WTC11 (cell line): Measurements from ENCODE around the gene FAM181A. TPM values are rescaled to one million over a fixed set of nuclear protein-coding genes. Genes with fewer than 3 reads are reported as not detected.

ENCODE experiments used
- ATAC-seq: fragments of 200-7000 bp; cut with Tn5 transposase; 2 replicates; pipeline ENCODE4 v1.10.0; 2021; ENCODE audit warnings: mild to moderate bottlenecking, moderate library complexity
- CTCF ChIA-PET: fragments of 300-600 bp; sonication (Branson Sonifier 250); formaldehyde crosslinking; loops from one replicate; lab custom pipeline; 2021; ENCODE audit warnings: antibody characterized with exemption; lab: Charles Lee
- POLR2A ChIA-PET: fragments of 350-600 bp; sonication (Branson Sonifier 250); formaldehyde crosslinking; loops from one replicate; lab custom pipeline; 2021; ENCODE audit warnings: antibody characterized with exemption; lab: Charles Lee
- DNase-seq: peaks from one replicate; pipeline ENCODE4 v3.0.0; 2021; ENCODE audit warnings: low spot score
- H3K27ac Mint-ChIP-seq: 2 replicates; pipeline ENCODE4 v1.8.0; 2021; ENCODE audit warnings: mixed read lengths
- H3K27me3 Mint-ChIP-seq: 2 replicates; pipeline ENCODE4 v1.8.0; 2021; ENCODE audit warnings: low read depth, mild to moderate bottlenecking, moderate library complexity, mixed read lengths
- H3K36me3 Mint-ChIP-seq: 2 replicates; pipeline ENCODE4 v1.8.0; 2021; ENCODE audit warnings: mixed read lengths
- H3K4me1 Mint-ChIP-seq: 2 replicates; pipeline ENCODE4 v1.8.0; 2022; ENCODE audit warnings: mixed read lengths
- H3K4me3 Mint-ChIP-seq: 2 replicates; pipeline ENCODE4 v1.8.0; 2021; ENCODE audit warnings: mild to moderate bottlenecking, moderate library complexity, mixed read lengths
- H3K9me3 Mint-ChIP-seq: 2 replicates; pipeline ENCODE4 v1.8.0; 2021; ENCODE audit warnings: mixed read lengths
- ATF1 ChIP-seq: sonication (generic); formaldehyde crosslinking; IDR thresholded peaks from 2 replicates; pipeline ENCODE4 v1.8.1; 2023; ENCODE audit warnings: mild to moderate bottlenecking, moderate library complexity, missing genetic modification reagents
- CREB1 ChIP-seq: sonication (generic); formaldehyde crosslinking; IDR thresholded peaks from 2 replicates; pipeline ENCODE4 v1.8.0; 2023; ENCODE audit warnings: mild to moderate bottlenecking, missing genetic modification reagents
- ELF4 ChIP-seq: sonication (generic); formaldehyde crosslinking; IDR thresholded peaks from 2 replicates; pipeline ENCODE4 v1.8.1; 2022; ENCODE audit warnings: low read depth, mild to moderate bottlenecking, moderate library complexity, missing genetic modification reagents
- FOXJ3 ChIP-seq: sonication (generic); formaldehyde crosslinking; IDR thresholded peaks from 2 replicates; pipeline ENCODE4 v1.9.0; 2021; ENCODE audit warnings: missing genetic modification reagents, mild to moderate bottlenecking, borderline replicate concordance
- FOXP1 ChIP-seq: sonication (generic); formaldehyde crosslinking; IDR thresholded peaks from 2 replicates; pipeline ENCODE4 v1.8.0; 2022; ENCODE audit warnings: missing genetic modification reagents, mild to moderate bottlenecking, moderate library complexity, borderline replicate concordance
- FOXP4 ChIP-seq: sonication (generic); formaldehyde crosslinking; IDR thresholded peaks from 2 replicates; pipeline ENCODE4 v1.8.0; 2022; ENCODE audit warnings: mild to moderate bottlenecking, missing genetic modification reagents
- GABPB1 ChIP-seq: sonication (generic); formaldehyde crosslinking; IDR thresholded peaks from 2 replicates; pipeline ENCODE4 v1.8.1; 2023; ENCODE audit warnings: mild to moderate bottlenecking, missing genetic modification reagents
- GTF2I ChIP-seq: fragments of 250-450 bp; sonication (Bioruptor Pico); conservative IDR thresholded peaks from 2 replicates; pipeline ENCODE4 v1.4.0; 2021; ENCODE audit warnings: mild to moderate bottlenecking
- HMGA2 ChIP-seq: fragments of 250-450 bp; sonication (Bioruptor Pico); IDR thresholded peaks from 2 replicates; pipeline ENCODE4 v1.4.0; 2021; ENCODE audit warnings: mild to moderate bottlenecking, moderate library complexity
- JAZF1 ChIP-seq: fragments of 250-450 bp; sonication (Bioruptor Pico); IDR thresholded peaks from 2 replicates; pipeline ENCODE4 v1.9.0; 2021; ENCODE audit warnings: moderate library complexity, mild to moderate bottlenecking, inconsistent platforms
- JUN ChIP-seq: sonication (generic); formaldehyde crosslinking; IDR thresholded peaks from 2 replicates; pipeline ENCODE4 v1.8.0; 2023; ENCODE audit warnings: mild to moderate bottlenecking, missing genetic modification reagents
- MXD4 ChIP-seq: fragments of 250-450 bp; sonication (Bioruptor Pico); IDR thresholded peaks from 2 replicates; pipeline ENCODE4 v1.8.0; 2021; ENCODE audit warnings: mild to moderate bottlenecking, moderate library complexity, borderline replicate concordance
- NFATC4 ChIP-seq: fragments of 250-450 bp; sonication (Bioruptor Pico); IDR thresholded peaks from 2 replicates; pipeline ENCODE4 v1.9.0; 2021; ENCODE audit warnings: mild to moderate bottlenecking
- NR1H2 ChIP-seq: sonication (generic); formaldehyde crosslinking; IDR thresholded peaks from 2 replicates; pipeline ENCODE4 v1.9.0; 2021; ENCODE audit warnings: mild to moderate bottlenecking, moderate library complexity, missing genetic modification reagents
- NR2C2 ChIP-seq: sonication (generic); formaldehyde crosslinking; IDR thresholded peaks from 2 replicates; pipeline ENCODE4 v1.8.0; 2022; ENCODE audit warnings: mild to moderate bottlenecking, missing genetic modification reagents
- SOX15 ChIP-seq: fragments of 250-450 bp; sonication (Bioruptor Pico); IDR thresholded peaks from 2 replicates; pipeline ENCODE4 v1.9.0; 2021; ENCODE audit warnings: mild to moderate bottlenecking
- TEAD1 ChIP-seq: sonication (generic); formaldehyde crosslinking; IDR thresholded peaks from 2 replicates; pipeline ENCODE4 v1.8.0; 2022; ENCODE audit warnings: mild to moderate bottlenecking, missing genetic modification reagents
- ZNF138 ChIP-seq: sonication (generic); formaldehyde crosslinking; conservative IDR thresholded peaks from 2 replicates; pipeline ENCODE4 v1.8.1; 2022; ENCODE audit warnings: mild to moderate bottlenecking, moderate library complexity, missing genetic modification reagents
- ZNF416 ChIP-seq: fragments of 250-450 bp; sonication (Bioruptor Pico); IDR thresholded peaks from 2 replicates; pipeline ENCODE4 v1.9.0; 2021; ENCODE audit warnings: mild to moderate bottlenecking, inconsistent platforms
- ZNF423 ChIP-seq: fragments of 250-450 bp; sonication (Bioruptor Pico); IDR thresholded peaks from 2 replicates; pipeline ENCODE4 v2.1.2; 2022; ENCODE audit warnings: mild to moderate bottlenecking, moderate library complexity
- ZNF671 ChIP-seq: fragments of 250-450 bp; sonication (Bioruptor Pico); IDR thresholded peaks from 2 replicates; pipeline ENCODE4 v1.8.0; 2021; ENCODE audit warnings: mild to moderate bottlenecking
- ZSCAN18 ChIP-seq: fragments of 250-450 bp; sonication (Bioruptor Pico); IDR thresholded peaks from 2 replicates; pipeline ENCODE4 v2.1.2; 2022; ENCODE audit warnings: mild to moderate bottlenecking, moderate library complexity
- total RNA-seq: library from RNA; stranded (reverse); gene quantifications from 3 replicates; pipeline ENCODE4 v1.2.3, GENCODE V29; 2021
- TF ChIP-seq, protein P1 (sequence below): sonication (generic); formaldehyde crosslinking; IDR thresholded peaks from 2 replicates; pipeline ENCODE4 v1.8.1; 2022; ENCODE audit warnings: low read depth, missing genetic modification reagents, borderline replicate concordance
- TF ChIP-seq, protein P2 (sequence below): fragments of 250-450 bp; sonication (Bioruptor Pico); IDR thresholded peaks from 2 replicates; pipeline ENCODE4 v1.9.0; 2021; ENCODE audit warnings: mild to moderate bottlenecking, borderline replicate concordance
- TF ChIP-seq, protein P3 (sequence below): fragments of 250-450 bp; sonication (Bioruptor Pico); IDR thresholded peaks from 2 replicates; pipeline ENCODE4 v1.9.0; 2021; ENCODE audit warnings: moderate library complexity, mild to moderate bottlenecking, inconsistent platforms, borderline replicate concordance
- TF ChIP-seq, protein P4 (sequence below): sonication (generic); formaldehyde crosslinking; IDR thresholded peaks from 2 replicates; pipeline ENCODE4 v1.8.1; 2023; ENCODE audit warnings: mild to moderate bottlenecking, missing genetic modification reagents, moderate library complexity

The FAM181A gene
- total RNA-seq, 1 experiment from 2014 or later = not detected

GRCh38 chr14:93949511-93950075 lies 22.4 kb downstream of the FAM181A start:
- ATAC-seq (no peak), DNase-seq (no peak)
- CTCF ChIA-PET = interaction anchor here (1.2 to 5.9 kb wide), 3 partner anchors 10 to 187 kb away, joined by 4 to 66 read pairs (median 5); no protein-coding TSS in a partner anchor
- Mint-ChIP-seq H3K36me3 (no peaks in the 10 kb centered on the region), H3K27ac (no peak overlapping the region)
- POLR2A ChIA-PET = no interaction called here
- TF ChIP-seq NR1H2 (CRISPR knock-in tag) (no peak), FOXP1 (CRISPR knock-in tag) (no peak), JAZF1 (CRISPR knock-in tag) (no peak), ZNF138 (no peak), ATF1 (CRISPR knock-in tag) (no peak), JUN (no peak), TEAD1 (CRISPR knock-in tag) (no peak), HMGA2 (CRISPR knock-in tag) (no peak), MXD4 (CRISPR knock-in tag) (no peak), CREB1 (CRISPR knock-in tag) (no peak), ZSCAN18 (CRISPR knock-in tag) (no peak)
- TF ChIP-seq, protein P1, sequence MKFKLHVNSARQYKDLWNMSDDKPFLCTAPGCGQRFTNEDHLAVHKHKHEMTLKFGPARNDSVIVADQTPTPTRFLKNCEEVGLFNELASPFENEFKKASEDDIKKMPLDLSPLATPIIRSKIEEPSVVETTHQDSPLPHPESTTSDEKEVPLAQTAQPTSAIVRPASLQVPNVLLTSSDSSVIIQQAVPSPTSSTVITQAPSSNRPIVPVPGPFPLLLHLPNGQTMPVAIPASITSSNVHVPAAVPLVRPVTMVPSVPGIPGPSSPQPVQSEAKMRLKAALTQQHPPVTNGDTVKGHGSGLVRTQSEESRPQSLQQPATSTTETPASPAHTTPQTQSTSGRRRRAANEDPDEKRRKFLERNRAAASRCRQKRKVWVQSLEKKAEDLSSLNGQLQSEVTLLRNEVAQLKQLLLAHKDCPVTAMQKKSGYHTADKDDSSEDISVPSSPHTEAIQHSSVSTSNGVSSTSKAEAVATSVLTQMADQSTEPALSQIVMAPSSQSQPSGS (CRISPR knock-in tag) = no peak
- TF ChIP-seq, all 79 proteins: peak for 0
- Mint-ChIP-seq H3K9me3 (no peaks in the 10 kb centered on the region), H3K4me3 (no peak overlapping the region), H3K4me1 (peaks cover 17% of the 10 kb centered on the region), H3K27me3 (no peaks in the 10 kb centered on the region)

DNA sequence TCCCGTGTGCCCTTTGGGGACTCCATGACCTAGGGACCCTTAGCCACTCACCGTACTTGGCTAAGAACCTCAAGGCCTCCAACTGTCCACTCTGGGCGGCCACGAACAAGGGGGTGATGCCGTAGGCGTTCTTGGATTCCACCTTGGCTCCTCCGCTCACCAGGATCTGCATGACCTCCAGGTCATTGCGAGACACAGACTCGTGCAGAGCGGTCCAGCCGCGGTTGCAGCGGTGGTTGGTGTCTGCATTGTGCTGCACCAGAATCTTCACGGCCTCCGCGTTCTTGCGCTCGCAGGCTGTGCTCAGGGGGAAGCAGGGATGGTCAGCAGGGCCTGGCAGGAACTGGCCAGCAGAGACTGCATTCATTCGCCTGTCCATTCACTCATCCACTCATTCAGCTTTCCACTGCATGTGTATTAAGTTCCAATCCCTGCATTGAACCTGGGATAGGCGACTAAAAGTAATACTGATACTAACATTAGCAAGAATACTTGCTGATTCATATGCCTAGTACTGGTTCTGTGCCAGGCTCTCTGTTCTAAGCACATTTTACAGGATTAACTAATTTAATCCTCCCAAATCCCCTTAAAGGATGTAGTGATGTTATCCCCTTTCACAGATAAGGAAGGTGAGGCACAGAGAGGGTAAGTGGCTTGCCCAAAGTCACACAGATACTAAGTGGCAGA lies 23.9 kb downstream of the FAM181A start:
- no peak for DNase-seq
- H3K4me1 Mint-ChIP-seq = peaks cover 25% of the 10 kb centered on the region
- H3K27ac Mint-ChIP-seq = no peak overlapping the region
- no peaks in the 10 kb centered on the region for H3K9me3 Mint-ChIP-seq
- ATAC-seq = no peak
- H3K27me3 Mint-ChIP-seq = no peaks in the 10 kb centered on the region
- H3K4me3 Mint-ChIP-seq = no peak overlapping the region
- ChIA-PET POLR2A (no interaction called here), CTCF (interaction anchor here (0.6 to 5.9 kb wide), 3 partner anchors 11 to 186 kb away, joined by 3 to 66 read pairs (median 5); no protein-coding TSS in a partner anchor)
- H3K36me3 Mint-ChIP-seq = no peaks in the 10 kb centered on the region
- no peak for TF ChIP-seq ZNF416 (CRISPR knock-in tag)
- TF ChIP-seq, protein P2, sequence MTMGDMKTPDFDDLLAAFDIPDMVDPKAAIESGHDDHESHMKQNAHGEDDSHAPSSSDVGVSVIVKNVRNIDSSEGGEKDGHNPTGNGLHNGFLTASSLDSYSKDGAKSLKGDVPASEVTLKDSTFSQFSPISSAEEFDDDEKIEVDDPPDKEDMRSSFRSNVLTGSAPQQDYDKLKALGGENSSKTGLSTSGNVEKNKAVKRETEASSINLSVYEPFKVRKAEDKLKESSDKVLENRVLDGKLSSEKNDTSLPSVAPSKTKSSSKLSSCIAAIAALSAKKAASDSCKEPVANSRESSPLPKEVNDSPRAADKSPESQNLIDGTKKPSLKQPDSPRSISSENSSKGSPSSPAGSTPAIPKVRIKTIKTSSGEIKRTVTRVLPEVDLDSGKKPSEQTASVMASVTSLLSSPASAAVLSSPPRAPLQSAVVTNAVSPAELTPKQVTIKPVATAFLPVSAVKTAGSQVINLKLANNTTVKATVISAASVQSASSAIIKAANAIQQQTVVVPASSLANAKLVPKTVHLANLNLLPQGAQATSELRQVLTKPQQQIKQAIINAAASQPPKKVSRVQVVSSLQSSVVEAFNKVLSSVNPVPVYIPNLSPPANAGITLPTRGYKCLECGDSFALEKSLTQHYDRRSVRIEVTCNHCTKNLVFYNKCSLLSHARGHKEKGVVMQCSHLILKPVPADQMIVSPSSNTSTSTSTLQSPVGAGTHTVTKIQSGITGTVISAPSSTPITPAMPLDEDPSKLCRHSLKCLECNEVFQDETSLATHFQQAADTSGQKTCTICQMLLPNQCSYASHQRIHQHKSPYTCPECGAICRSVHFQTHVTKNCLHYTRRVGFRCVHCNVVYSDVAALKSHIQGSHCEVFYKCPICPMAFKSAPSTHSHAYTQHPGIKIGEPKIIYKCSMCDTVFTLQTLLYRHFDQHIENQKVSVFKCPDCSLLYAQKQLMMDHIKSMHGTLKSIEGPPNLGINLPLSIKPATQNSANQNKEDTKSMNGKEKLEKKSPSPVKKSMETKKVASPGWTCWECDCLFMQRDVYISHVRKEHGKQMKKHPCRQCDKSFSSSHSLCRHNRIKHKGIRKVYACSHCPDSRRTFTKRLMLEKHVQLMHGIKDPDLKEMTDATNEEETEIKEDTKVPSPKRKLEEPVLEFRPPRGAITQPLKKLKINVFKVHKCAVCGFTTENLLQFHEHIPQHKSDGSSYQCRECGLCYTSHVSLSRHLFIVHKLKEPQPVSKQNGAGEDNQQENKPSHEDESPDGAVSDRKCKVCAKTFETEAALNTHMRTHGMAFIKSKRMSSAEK (CRISPR knock-in tag) = no peak
- no peak for TF ChIP-seq ZNF671 (CRISPR knock-in tag)
- TF ChIP-seq GTF2I = no peak
- no peak for TF ChIP-seq NR2C2 (CRISPR knock-in tag)
- no peak for TF ChIP-seq SOX15
- TF ChIP-seq, protein P3, sequence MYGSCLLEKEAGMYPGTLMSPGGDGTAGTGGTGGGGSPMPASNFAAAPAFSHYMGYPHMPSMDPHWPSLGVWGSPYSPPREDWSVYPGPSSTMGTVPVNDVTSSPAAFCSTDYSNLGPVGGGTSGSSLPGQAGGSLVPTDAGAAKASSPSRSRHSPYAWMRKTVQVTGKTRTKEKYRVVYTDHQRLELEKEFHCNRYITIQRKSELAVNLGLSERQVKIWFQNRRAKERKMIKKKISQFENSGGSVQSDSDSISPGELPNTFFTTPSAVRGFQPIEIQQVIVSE (CRISPR knock-in tag) = no peak
- TF ChIP-seq ZNF423 (CRISPR knock-in tag) = no peak
- TF ChIP-seq FOXJ3 = no peak
- TF ChIP-seq ELF4 = no peak
- no peak for TF ChIP-seq MXD4 (CRISPR knock-in tag)
- TF ChIP-seq, protein P4, sequence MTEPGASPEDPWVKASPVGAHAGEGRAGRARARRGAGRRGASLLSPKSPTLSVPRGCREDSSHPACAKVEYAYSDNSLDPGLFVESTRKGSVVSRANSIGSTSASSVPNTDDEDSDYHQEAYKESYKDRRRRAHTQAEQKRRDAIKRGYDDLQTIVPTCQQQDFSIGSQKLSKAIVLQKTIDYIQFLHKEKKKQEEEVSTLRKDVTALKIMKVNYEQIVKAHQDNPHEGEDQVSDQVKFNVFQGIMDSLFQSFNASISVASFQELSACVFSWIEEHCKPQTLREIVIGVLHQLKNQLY (CRISPR knock-in tag) = no peak
- TF ChIP-seq FOXP4 (CRISPR knock-in tag) = no peak
- TF ChIP-seq GABPB1 (CRISPR knock-in tag) = no peak
- no peak for TF ChIP-seq NFATC4 (CRISPR knock-in tag)
